GM23338 (cell line): ENCODE results near the gene CARD9. TPM values are rescaled to one million over a fixed set of nuclear protein-coding genes. Genes with fewer than 3 reads are reported as not detected.

Source experiments
- ATAC-seq: fragments of 200-7000 bp; cut with Tn5 transposase; 3 replicates; pipeline ENCODE4 v1.9.1; 2020
- DNase-seq: peaks from one replicate; pipeline ENCODE4 v3.0.0-alpha.2; 2015; ENCODE audit warnings: low spot score
- H2AFZ ChIP-seq: fragments of 200-600 bp; sonication (generic); 2 replicates; pipeline ENCODE4 v1.8.0; 2016; ENCODE audit warnings: antibody characterized with exemption, mild to moderate bottlenecking, moderate library complexity
- H3F3A ChIP-seq: fragments of 200-600 bp; sonication (generic); replicated peaks from 2 replicates; pipeline ENCODE4 v1.8.0; 2017; ENCODE audit warnings: antibody characterized with exemption, mixed run types, low read depth
- H3K27ac ChIP-seq: fragments of 200-600 bp; sonication (generic); 2 replicates; pipeline ENCODE4 v1.6.1; 2016; ENCODE audit warnings: low read depth
- H3K27me3 ChIP-seq: fragments of 200-600 bp; sonication (generic); 2 replicates; pipeline ENCODE4 v1.8.0; 2016; ENCODE audit warnings: mild to moderate bottlenecking, mixed run types, moderate library complexity; ENCODE audit not compliant: insufficient read depth
- H3K36me3 ChIP-seq: fragments of 200-600 bp; sonication (generic); 2 replicates; pipeline ENCODE4 v1.8.0; 2016; ENCODE audit warnings: mild to moderate bottlenecking; ENCODE audit not compliant: insufficient read depth
- H3K4me1 ChIP-seq: fragments of 200-600 bp; sonication (generic); 2 replicates; pipeline ENCODE4 v1.8.0; 2016; ENCODE audit warnings: mild to moderate bottlenecking, moderate library complexity; ENCODE audit not compliant: insufficient read depth
- H3K4me2 ChIP-seq: fragments of 200-600 bp; sonication (generic); 2 replicates; pipeline ENCODE4 v1.7.1; 2017; ENCODE audit warnings: mixed run types
- H3K4me3 ChIP-seq: fragments of 200-600 bp; sonication (generic); 2 replicates; pipeline ENCODE4 v1.6.1; 2016; ENCODE audit warnings: mixed run types
- H3K79me2 ChIP-seq: fragments of 200-600 bp; sonication (generic); replicated peaks from 2 replicates; pipeline ENCODE4 v1.8.0; 2017; ENCODE audit warnings: mild to moderate bottlenecking; ENCODE audit not compliant: insufficient read depth
- H3K9me2 ChIP-seq: fragments of 200-600 bp; sonication (generic); 2 replicates; pipeline ENCODE4 v1.8.0; 2017; ENCODE audit not compliant: insufficient read depth
- H4K20me1 ChIP-seq: fragments of 200-600 bp; sonication (generic); replicated peaks from 2 replicates; pipeline ENCODE4 v1.8.0; 2017; ENCODE audit warnings: mild to moderate bottlenecking; ENCODE audit not compliant: insufficient read depth
- H3K27ac Mint-ChIP-seq: 2 replicates; pipeline ENCODE4 v1.8.0; 2020; ENCODE audit warnings: inconsistent platforms, mild to moderate bottlenecking, moderate library complexity, mixed read lengths
- H3K27me3 Mint-ChIP-seq: 3 replicates; pipeline ENCODE4 v1.8.0; 2022; ENCODE audit warnings: low read depth, mild to moderate bottlenecking, moderate library complexity, mixed read lengths, inconsistent platforms; ENCODE audit not compliant: insufficient read depth, poor library complexity
- H3K36me3 Mint-ChIP-seq: 3 replicates; pipeline ENCODE4 v1.8.0; 2021; ENCODE audit warnings: low read depth, mild to moderate bottlenecking, inconsistent platforms, moderate library complexity, mixed read lengths
- H3K4me1 Mint-ChIP-seq: 3 replicates; pipeline ENCODE4 v1.8.0; 2020; ENCODE audit warnings: mild to moderate bottlenecking, inconsistent platforms, mixed read lengths
- H3K4me3 Mint-ChIP-seq: 3 replicates; pipeline ENCODE4 v1.8.0; 2021; ENCODE audit warnings: moderate library complexity, mild to moderate bottlenecking, inconsistent platforms, mixed read lengths
- H3K9me3 Mint-ChIP-seq: 3 replicates; pipeline ENCODE4 v1.8.0; 2020; ENCODE audit warnings: moderate library complexity, mild to moderate bottlenecking, inconsistent platforms, mixed read lengths
- CREB1 ChIP-seq: fragments of 250-450 bp; sonication (Bioruptor Pico); IDR thresholded peaks from 2 replicates; pipeline ENCODE4 v1.5.0; 2020; ENCODE audit warnings: low read depth, mild to moderate bottlenecking, moderate library complexity
- ETS1 ChIP-seq: IDR thresholded peaks from 2 replicates; pipeline ENCODE4 v1.6.1; 2016; ENCODE audit warnings: antibody characterized with exemption
- EZH2 ChIP-seq: fragments of 200-600 bp; sonication (generic); IDR thresholded peaks from one replicate; pipeline ENCODE4 v1.8.0; 2017; ENCODE audit warnings: antibody characterized with exemption, mild to moderate bottlenecking, low read depth; ENCODE audit not compliant: unreplicated experiment
- EZH2phosphoT487 ChIP-seq: fragments of 200-600 bp; sonication (generic); IDR thresholded peaks from one replicate; pipeline ENCODE4 v1.8.1; 2018; ENCODE audit warnings: antibody characterized with exemption; ENCODE audit not compliant: unreplicated experiment
- JUNB ChIP-seq: IDR thresholded peaks from one replicate; pipeline ENCODE4 v1.6.1; 2016; ENCODE audit warnings: antibody characterized with exemption; ENCODE audit not compliant: unreplicated experiment
- NANOG ChIP-seq: IDR thresholded peaks from 2 replicates; pipeline ENCODE4 v1.6.1; 2016; ENCODE audit warnings: antibody characterized with exemption, borderline replicate concordance
- POLR2AphosphoS5 ChIP-seq: IDR thresholded peaks from 2 replicates; pipeline ENCODE4 v1.6.1; 2016; ENCODE audit warnings: antibody characterized with exemption, low read depth
- REST ChIP-seq: IDR thresholded peaks from one replicate; pipeline ENCODE4 v1.6.1; 2018; ENCODE audit warnings: antibody characterized with exemption; ENCODE audit not compliant: unreplicated experiment
- STAT1 ChIP-seq: IDR thresholded peaks from one replicate; pipeline ENCODE4 v1.6.1; 2016; ENCODE audit warnings: antibody characterized with exemption; ENCODE audit not compliant: unreplicated experiment
- ZNF114 ChIP-seq: fragments of 250-450 bp; sonication (Bioruptor Pico); IDR thresholded peaks from 2 replicates; pipeline ENCODE4 v1.5.0; 2020; ENCODE audit warnings: mild to moderate bottlenecking, moderate library complexity
- ZNF331 ChIP-seq: fragments of 250-450 bp; sonication (Bioruptor Pico); IDR thresholded peaks from 2 replicates; pipeline ENCODE4 v1.5.0; 2020; ENCODE audit warnings: low read depth, mild to moderate bottlenecking, moderate library complexity
- ZNF462 ChIP-seq: fragments of 250-450 bp; sonication (Bioruptor Pico); IDR thresholded peaks from 2 replicates; pipeline ENCODE4 v1.5.0; 2020; ENCODE audit warnings: mild to moderate bottlenecking, moderate library complexity
- polyA plus RNA-seq: library from polyadenylated mRNA; unstranded; fragments of >200 nt; fragmentation: Nextera tagmentation; extraction: Ambion mirVana; gene quantifications from 2 replicates; pipeline ENCODE4 v1.2.1, GENCODE V29; 2016
- total RNA-seq: library from RNA; depleted of rRNA; stranded (reverse); fragments of >200 nt; shearing (Covaris generic); gene quantifications from 2 replicates; pipeline ENCODE4 v1.2.3, GENCODE V29; 2014
- TF ChIP-seq, protein P1 (sequence below), 2 experiments: fragments of 200-600 bp in 1 of 2; sonication (generic) in 1 of 2; conservative IDR thresholded peaks; 2 replicates each; pipeline versions ENCODE4 v1.5.1 to v1.6.1; 2016 to 2017; ENCODE audit warnings: antibody characterized with exemption in 2 of 2, low read depth in 2 of 2, mild to moderate bottlenecking in 2 of 2, moderate library complexity in 1 of 2

The CARD9 gene
- total and polyA plus RNA-seq, 2 experiments from 2014 or later: 0.49 to 0.63 TPM

- Mint-ChIP-seq H3K4me1 (peaks cover 3% of the 10 kb centered on the region; the same call in 2 of the 3 replicates), H3K36me3 (no peaks in the 10 kb centered on the region), H3K27me3 (peaks cover 22% of the 10 kb centered on the region), H3K27ac (no peak overlapping the region), H3K4me3 (no peak overlapping the region), H3K9me3 (no peaks in the 10 kb centered on the region; the same call in 1 of the 3 replicates)
- Histone ChIP-seq H3K36me3 (no peaks in the 10 kb centered on the region), H2AFZ (no peak overlapping the region), H3K27me3 (no peaks in the 10 kb centered on the region), H3K4me1 (peaks cover 5% of the 10 kb centered on the region), H3K4me2 (no peak overlapping the region), H3K79me2 (no peaks in the 10 kb centered on the region), H4K20me1 (no peaks in the 10 kb centered on the region; the same call in 1 of the 2 replicates), H3K9me2 (no peaks in the 10 kb centered on the region), H3F3A (0 out of 2 replicates have a peak, but pooled peaks cover 3% of the 10 kb centered on the region), H3K27ac (no peak overlapping the region), H3K4me3 (no peak overlapping the region)
- no peak for ATAC-seq
- DNase-seq: no peak
- TF ChIP-seq NANOG: no peak
- no peak for TF ChIP-seq CREB1
- TF ChIP-seq POLR2AphosphoS5: no peak
- no peak for TF ChIP-seq ZNF462 (CRISPR knock-in tag)
- TF ChIP-seq, protein P1, sequence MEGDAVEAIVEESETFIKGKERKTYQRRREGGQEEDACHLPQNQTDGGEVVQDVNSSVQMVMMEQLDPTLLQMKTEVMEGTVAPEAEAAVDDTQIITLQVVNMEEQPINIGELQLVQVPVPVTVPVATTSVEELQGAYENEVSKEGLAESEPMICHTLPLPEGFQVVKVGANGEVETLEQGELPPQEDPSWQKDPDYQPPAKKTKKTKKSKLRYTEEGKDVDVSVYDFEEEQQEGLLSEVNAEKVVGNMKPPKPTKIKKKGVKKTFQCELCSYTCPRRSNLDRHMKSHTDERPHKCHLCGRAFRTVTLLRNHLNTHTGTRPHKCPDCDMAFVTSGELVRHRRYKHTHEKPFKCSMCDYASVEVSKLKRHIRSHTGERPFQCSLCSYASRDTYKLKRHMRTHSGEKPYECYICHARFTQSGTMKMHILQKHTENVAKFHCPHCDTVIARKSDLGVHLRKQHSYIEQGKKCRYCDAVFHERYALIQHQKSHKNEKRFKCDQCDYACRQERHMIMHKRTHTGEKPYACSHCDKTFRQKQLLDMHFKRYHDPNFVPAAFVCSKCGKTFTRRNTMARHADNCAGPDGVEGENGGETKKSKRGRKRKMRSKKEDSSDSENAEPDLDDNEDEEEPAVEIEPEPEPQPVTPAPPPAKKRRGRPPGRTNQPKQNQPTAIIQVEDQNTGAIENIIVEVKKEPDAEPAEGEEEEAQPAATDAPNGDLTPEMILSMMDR (conservative IDR thresholded peaks at IDR 0.05; ENCODE audit: low read depth in 2 of 2): no peak
- no peak for TF ChIP-seq ETS1
- TF ChIP-seq STAT1: no peak
- TF ChIP-seq EZH2: no peak
- no peak for TF ChIP-seq EZH2phosphoT487
- TF ChIP-seq JUNB: no peak
- TF ChIP-seq REST: no peak
- no peak for TF ChIP-seq ZNF331 (CRISPR knock-in tag)
- TF ChIP-seq ZNF114 (CRISPR knock-in tag): no peak
These were observed 27.4 kb downstream of the CARD9 start for GRCh38 chr9:136346157-136346481.
